GM15510 (cell line): ENCODE measurements around the gene TMEM139.

ENCODE experiments used
- POLR2A ChIP-seq: IDR thresholded peaks from 3 replicates; pipeline ENCODE4 v1.6.1; 2011; ENCODE audit warnings: borderline replicate concordance; ENCODE audit not compliant: insufficient read length; ENCODE audit errors: extremely low read depth

The TMEM139 gene

GRCh38 chr7:143295870-143296269 lies 11.1 kb downstream of the TMEM139 start:
- TF ChIP-seq POLR2A: no peak

- no peak for TF ChIP-seq POLR2A
These were observed 11.9 kb downstream of the TMEM139 start for GRCh38 chr7:143296686-143297085.

- TF ChIP-seq POLR2A: no peak
These were observed 14.6 kb downstream of the TMEM139 start for GRCh38 chr7:143299346-143299745.

DNA sequence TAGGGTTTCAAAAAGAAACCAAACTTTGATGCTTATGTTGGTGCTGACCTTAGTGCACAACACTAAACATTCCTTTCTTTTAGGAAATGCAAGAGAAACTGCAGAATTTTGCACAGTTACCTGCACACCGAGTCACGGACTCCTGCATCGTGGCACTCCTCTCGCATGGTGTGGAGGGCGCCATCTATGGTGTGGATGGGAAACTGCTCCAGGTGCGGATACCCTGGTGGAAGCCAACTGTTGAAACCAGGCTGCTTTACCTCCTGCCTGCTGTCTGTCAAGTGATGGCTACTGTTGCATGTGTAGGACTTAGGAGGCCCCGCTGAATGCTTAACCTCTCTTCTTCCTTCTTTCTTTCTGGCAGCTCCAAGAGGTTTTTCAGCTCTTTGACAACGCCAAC lies 15.1 kb downstream of the TMEM139 start:
- no peak for TF ChIP-seq POLR2A

DNA sequence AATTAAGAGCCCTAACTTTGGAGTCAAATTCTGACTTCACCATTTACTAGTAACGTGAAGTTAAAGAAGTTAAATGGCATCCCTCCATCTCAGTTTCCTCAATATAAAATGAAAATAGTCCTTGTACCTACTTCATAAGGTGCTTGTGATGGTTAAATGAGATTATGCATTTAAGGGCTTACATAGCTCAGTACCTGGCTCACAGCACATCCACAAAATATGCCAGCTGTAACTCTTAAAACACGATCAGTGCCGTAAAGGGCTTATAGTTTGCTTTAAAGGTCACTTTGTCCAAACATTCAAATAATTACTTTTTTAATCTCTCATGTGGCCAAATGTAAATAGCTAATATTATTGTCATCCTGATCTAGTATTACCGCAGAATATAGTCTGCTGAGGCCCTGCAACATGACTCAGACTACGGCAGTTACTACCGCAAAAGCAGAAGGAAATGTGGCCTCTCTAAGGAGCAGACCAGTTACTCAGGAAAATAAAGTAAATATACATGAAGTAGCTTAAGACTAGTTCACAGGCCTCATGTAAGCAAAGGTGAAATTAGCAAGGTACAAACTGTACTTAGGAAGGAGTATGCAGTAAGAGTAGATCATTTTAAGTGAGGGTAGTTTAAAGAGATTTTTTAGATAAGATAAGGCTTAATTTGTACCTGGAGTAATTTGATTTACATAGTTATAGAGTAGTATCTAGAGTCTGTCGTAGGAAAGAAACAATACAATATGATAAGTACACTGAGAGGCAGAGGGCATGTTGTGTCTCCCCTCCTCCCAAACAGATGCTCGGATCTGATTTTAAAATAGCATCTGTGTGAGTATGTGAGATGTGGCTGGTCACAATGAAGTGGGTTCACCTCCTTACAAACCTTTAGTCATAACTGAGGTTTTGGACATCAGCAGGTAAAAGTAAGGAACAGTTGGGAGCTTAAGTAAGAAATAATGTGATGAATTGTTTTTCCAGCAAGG lies 16.5 kb downstream of the TMEM139 start:
- no peak for TF ChIP-seq POLR2A

DNA sequence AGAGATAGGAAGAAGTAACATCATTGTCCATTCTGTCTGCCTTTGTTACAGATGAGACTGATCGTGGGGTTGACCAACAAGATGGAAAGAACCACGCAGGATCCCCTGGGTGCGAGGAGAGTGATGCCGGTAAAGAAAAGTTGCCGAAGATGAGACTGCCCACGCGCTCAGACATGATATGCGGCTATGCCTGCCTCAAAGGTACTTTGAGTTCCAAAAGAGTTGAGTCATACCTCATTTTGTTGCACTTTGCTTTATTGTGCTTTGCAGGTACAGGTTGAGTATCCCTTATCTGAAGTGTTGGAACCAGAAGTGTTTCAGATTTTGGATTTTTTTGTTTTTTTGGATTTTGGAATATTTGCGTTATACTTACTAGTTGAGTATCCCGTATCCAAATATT lies 19.0 kb downstream of the TMEM139 start:
- TF ChIP-seq POLR2A: no peak

DNA sequence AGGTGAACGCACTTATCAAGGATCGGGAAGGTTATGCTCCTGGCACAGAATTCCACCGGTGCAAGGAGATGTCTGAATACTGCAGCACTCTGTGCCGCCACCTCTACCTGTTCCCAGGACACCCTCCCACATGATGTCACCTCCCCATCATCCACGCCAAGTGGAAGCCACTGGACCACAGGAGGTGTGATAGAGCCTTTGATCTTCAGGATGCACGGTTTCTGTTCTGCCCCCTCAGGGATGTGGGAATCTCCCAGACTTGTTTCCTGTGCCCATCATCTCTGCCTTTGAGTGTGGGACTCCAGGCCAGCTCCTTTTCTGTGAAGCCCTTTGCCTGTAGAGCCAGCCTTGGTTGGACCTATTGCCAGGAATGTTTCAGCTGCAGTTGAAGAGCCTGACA lies 20.2 kb downstream of the TMEM139 start:
- TF ChIP-seq POLR2A: no peak

- TF ChIP-seq POLR2A: no peak
These were observed 20.8 kb downstream of the TMEM139 start for GRCh38 chr7:143305423-143306070.

DNA sequence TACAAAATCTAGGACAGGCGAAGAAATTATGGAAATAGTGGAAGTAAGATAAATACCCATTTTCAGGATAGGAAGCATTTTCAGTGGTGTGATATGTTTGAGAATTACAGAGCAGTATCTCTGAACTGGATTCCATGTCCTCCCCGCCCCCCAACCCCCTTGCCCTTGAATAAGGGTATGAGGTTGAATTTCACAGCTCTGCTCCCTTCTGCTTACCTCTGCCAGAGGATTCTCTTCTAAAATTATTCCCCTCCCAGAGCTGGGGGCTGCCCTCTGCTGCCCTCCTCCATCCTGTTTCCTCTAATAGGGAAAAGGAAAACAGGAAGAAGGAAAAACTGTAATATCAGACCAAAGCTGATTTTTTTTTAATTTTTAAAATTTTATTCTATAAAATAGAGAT lies 23.9 kb downstream of the TMEM139 start:
- no peak for TF ChIP-seq POLR2A

DNA sequence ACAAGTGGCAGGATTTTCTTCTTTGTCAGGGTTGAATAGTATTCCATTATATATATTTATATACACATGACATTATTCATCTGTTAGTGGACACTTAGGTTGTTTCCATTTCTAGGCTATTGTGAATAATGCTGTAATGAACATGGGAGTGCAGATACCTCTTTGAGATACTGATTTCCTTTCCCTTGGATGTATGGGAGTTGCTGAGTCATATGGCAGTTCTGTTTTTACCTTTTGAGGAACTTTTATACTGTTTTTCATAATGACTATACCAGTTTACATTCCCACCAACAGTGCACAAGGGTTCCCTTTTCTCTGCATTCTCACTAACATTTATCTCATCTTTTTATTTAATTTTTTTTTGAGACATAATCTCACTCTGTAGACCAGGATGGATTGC lies 29.4 kb downstream of the TMEM139 start:
- TF ChIP-seq POLR2A: no peak

- no peak for TF ChIP-seq POLR2A
These were observed 31.0 kb downstream of the TMEM139 start, which contains the start of gene CLCN1 for GRCh38 chr7:143315776-143316175. TSS of gene CLCN1 (plus strand) at chr7:143316111. CDS start at chr7:143316213, 102 bp downstream.

DNA sequence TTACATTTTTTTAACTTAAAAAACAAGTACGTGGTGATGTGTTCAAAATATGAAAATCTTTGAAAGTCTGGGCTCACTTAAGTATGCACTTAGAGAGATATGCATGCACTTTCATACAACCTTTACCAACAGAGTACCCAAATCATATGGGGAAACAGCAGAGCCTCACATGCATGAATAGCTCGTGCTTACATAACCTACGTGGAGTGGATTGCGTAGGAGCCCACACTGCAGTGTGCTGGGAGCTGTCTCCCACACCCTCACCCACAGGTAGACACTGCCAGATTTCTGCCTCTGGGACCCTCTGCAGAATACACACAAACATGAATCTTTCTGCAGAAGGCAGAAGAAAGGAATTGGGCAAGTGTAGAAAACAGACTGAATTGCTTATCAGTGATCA lies 31.7 kb downstream of the TMEM139 start:
- no peak for TF ChIP-seq POLR2A

- TF ChIP-seq POLR2A: no peak
These were observed 33.9 kb downstream of the TMEM139 start for GRCh38 chr7:143318661-143319060.

- no peak for TF ChIP-seq POLR2A
These were observed 35.9 kb downstream of the TMEM139 start for GRCh38 chr7:143320620-143321019.

DNA sequence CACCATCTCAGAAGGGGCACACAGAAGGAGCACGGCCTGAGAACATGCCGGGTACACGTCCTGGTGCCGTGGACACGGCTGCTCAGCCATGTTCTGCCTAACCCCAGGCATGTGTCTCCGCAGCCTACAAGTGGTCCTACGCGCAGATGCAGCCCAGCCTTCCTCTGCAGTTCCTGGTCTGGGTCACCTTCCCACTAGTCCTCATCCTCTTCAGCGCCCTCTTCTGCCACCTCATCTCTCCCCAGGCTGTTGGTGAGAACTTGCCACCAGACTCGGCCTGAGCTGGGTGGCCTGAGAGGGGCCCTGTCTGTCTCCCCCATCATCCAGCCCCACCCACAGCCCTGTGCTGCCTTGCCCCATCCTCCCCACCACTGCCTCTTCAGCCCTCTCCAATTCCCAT lies 36.5 kb downstream of the TMEM139 start:
- TF ChIP-seq POLR2A: no peak

DNA sequence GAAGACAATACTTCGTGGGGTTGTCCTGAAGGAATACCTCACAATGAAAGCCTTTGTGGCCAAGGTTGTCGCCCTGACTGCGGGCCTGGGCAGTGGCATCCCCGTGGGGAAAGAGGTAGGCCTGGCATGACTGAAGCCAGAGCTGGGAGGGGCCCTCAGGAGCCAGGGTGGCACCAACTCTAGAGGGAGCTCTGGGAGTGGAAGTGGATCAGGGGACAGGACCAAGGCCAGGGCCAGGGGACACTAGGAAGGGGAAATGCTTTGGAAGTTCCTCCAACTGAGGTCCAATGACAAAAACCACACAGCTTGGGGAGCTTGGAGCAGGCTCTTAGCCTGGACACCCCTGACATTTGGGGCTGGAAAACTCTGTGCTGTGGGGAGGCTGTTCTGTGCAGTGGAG lies 37.0 kb downstream of the TMEM139 start:
- no peak for TF ChIP-seq POLR2A

- TF ChIP-seq POLR2A: no peak
These were observed 38.2 kb downstream of the TMEM139 start for GRCh38 chr7:143322760-143323633.
